A549 (cell line): ENCODE results near the gene TOPORS. TPM values are rescaled to one million over a fixed set of nuclear protein-coding genes. Genes with fewer than 3 reads are reported as not detected.

Source experiments
- ATAC-seq, 2 experiments: fragments of 200-7000 bp in 1 of 2; fragments of >200 bp in 1 of 2; cut with Nextera tagmentation in 1 of 2; cut with Tn5 transposase in 1 of 2; 3 replicates each; pipeline versions ENCODE4 v1.8.0 to v1.9.1; 2018 to 2020; ENCODE audit warnings: mild to moderate bottlenecking in 1 of 2, moderate library complexity in 1 of 2
- CTCF ChIA-PET: fragments of 300-600 bp; sonication (Branson Sonifier 250); formaldehyde crosslinking; extraction: SDS; loops from one replicate; lab custom pipeline; 2021; ENCODE audit warnings: antibody characterized with exemption, inconsistent platforms; lab: Yijun Ruan, JAX
- POLR2A ChIA-PET: fragments of 350-600 bp; formaldehyde crosslinking; extraction: SDS; loops from one replicate; lab custom pipeline; 2021; ENCODE audit warnings: antibody characterized with exemption, inconsistent platforms; lab: Yijun Ruan, JAX
- DNase-seq, 2 experiments: peaks; one replicate each; pipeline versions ENCODE4 v3.0.0 to v3.0.0-alpha.2; 2011 to 2016; ENCODE audit warnings: low read depth in 1 of 2, low spot score in 1 of 2
- FAIRE-seq: peaks from 2 replicates; lab custom pipeline; 2011; peaks lifted over from hg19 to GRCh38; lab: Jason Lieb, UNC
- H3K27ac ChIP-seq, 2 experiments: fragments of >200 bp; sonication (Bioruptor Twin); formaldehyde crosslinking; 3 replicates each; pipeline ENCODE4 v1.5.1; 2016 to 2017
- H3K4me1 ChIP-seq: fragments of >200 bp; sonication (Bioruptor Twin); formaldehyde crosslinking; 3 replicates; pipeline ENCODE4 v1.6.1; 2016
- H3K4me2 ChIP-seq: fragments of >200 bp; sonication (Bioruptor Twin); formaldehyde crosslinking; 3 replicates; pipeline ENCODE4 v1.6.1; 2016
- H3K4me3 ChIP-seq: fragments of >200 bp; sonication (Bioruptor Twin); formaldehyde crosslinking; 3 replicates; pipeline ENCODE4 v1.5.1; 2016
- H3K9me3 ChIP-seq: fragments of >200 bp; sonication (Bioruptor Twin); formaldehyde crosslinking; 3 replicates; pipeline ENCODE4 v1.6.1; 2016
- CBX8 ChIP-seq: fragments of 200-600 bp; sonication (generic); IDR thresholded peaks from 2 replicates; pipeline ENCODE4 v1.6.1; 2016
- CEBPB ChIP-seq, 2 experiments: fragments of >200 bp in 1 of 2; sonication (Bioruptor Twin) in 1 of 2; formaldehyde crosslinking in 1 of 2; IDR thresholded peaks; 2 replicates each; pipeline ENCODE4 v1.6.1; 2012 to 2016
- CHD2 ChIP-seq: fragments of 150-350 bp; IDR thresholded peaks from 2 replicates; pipeline ENCODE4 v1.6.1; 2014; ENCODE audit warnings: low read length; ENCODE audit not compliant: partially characterized antibody
- E2F6 ChIP-seq: IDR thresholded peaks from 2 replicates; pipeline ENCODE4 v1.6.1; 2012; ENCODE audit warnings: low read depth, borderline replicate concordance
- EHMT2 ChIP-seq: fragments of 200-600 bp; sonication (generic); IDR thresholded peaks from 2 replicates; pipeline ENCODE4 v1.6.1; 2016; ENCODE audit warnings: antibody characterized with exemption, low read depth, mild to moderate bottlenecking, moderate library complexity
- HOXB5 ChIP-seq: fragments of 250-450 bp; sonication (Bioruptor Pico); IDR thresholded peaks from 2 replicates; pipeline ENCODE4 v1.5.0; 2020; ENCODE audit warnings: mild to moderate bottlenecking, moderate library complexity
- JUN ChIP-seq, 2 experiments: fragments of >200 bp; sonication (Bioruptor Twin); formaldehyde crosslinking; IDR thresholded peaks; 2 replicates in 1 of 2; 3 replicates in 1 of 2; pipeline ENCODE4 v1.6.1; 2016 to 2017
- MYC ChIP-seq: IDR thresholded peaks from 2 replicates; pipeline ENCODE4 v1.6.1; 2012; ENCODE audit warnings: mild to moderate bottlenecking, inconsistent platforms, low read length, improper control_type of control experiment, borderline replicate concordance
- NR3C1 ChIP-seq: fragments of >200 bp; sonication (Bioruptor Twin); formaldehyde crosslinking; IDR thresholded peaks from 3 replicates; pipeline ENCODE4 v1.6.1; 2017
- POLR2A ChIP-seq: IDR thresholded peaks from 2 replicates; pipeline ENCODE4 v1.6.1; 2012; ENCODE audit warnings: mild to moderate bottlenecking, low read length
- RAD21 ChIP-seq, 2 experiments: fragments of >200 bp in 1 of 2; sonication (Bioruptor Twin) in 1 of 2; formaldehyde crosslinking in 1 of 2; IDR thresholded peaks in 1 of 2; conservative IDR thresholded peaks in 1 of 2; 2 replicates in 1 of 2; 3 replicates in 1 of 2; pipeline ENCODE4 v1.6.1; 2012 to 2018; ENCODE audit warnings: inconsistent platforms in 1 of 2
- RARB ChIP-seq: fragments of 250-450 bp; sonication (Bioruptor Pico); IDR thresholded peaks from 2 replicates; pipeline ENCODE4 v1.8.0; 2021; ENCODE audit warnings: mild to moderate bottlenecking, moderate library complexity
- RFX5 ChIP-seq: fragments of 450-650 bp; IDR thresholded peaks from 2 replicates; pipeline ENCODE4 v1.7.1; 2014; ENCODE audit warnings: antibody characterized with exemption, mild to moderate bottlenecking, moderate library complexity
- RNF2 ChIP-seq: fragments of 200-600 bp; sonication (generic); IDR thresholded peaks from 2 replicates; pipeline ENCODE4 v1.6.1; 2016; ENCODE audit warnings: low read depth, mild to moderate bottlenecking, antibody characterized with exemption, moderate library complexity, borderline replicate concordance
- SREBF2 ChIP-seq: fragments of 450-650 bp; IDR thresholded peaks from 2 replicates; pipeline ENCODE4 v1.6.1; 2014; ENCODE audit warnings: mild to moderate bottlenecking, moderate library complexity
- ZNF302 ChIP-seq: fragments of 250-450 bp; sonication (Bioruptor Pico); IDR thresholded peaks from 2 replicates; pipeline ENCODE4 v1.9.0; 2021; ENCODE audit warnings: inconsistent platforms, mild to moderate bottlenecking, moderate library complexity
- ZSCAN20 ChIP-seq: fragments of 250-450 bp; sonication (Bioruptor Pico); IDR thresholded peaks from 2 replicates; pipeline ENCODE4 v1.8.0; 2022; ENCODE audit warnings: mild to moderate bottlenecking, moderate library complexity
- WGBS: methylation state at CpG from one replicate; pipeline ENCODE4 v1.1.6; 2017; ENCODE audit errors: missing lambda C conversion rate; 5-methylcytosine and 5-hydroxymethylcytosine counted together
- polyA plus RNA-seq, 4 experiments: library from polyadenylated mRNA; depleted of rRNA in 3 of 4; stranded (reverse); fragments of >200 nt; fragmentation: RNase III in 1 of 4; extraction: RNeasy Plus Mini Kit Qiagen cat#74134 plus additional on column Dnase treatment in 1 of 4; gene quantifications; 2 replicates in 3 of 4; 3 replicates in 1 of 4; pipeline ENCODE4 v1.2.3, GENCODE V29; 2011 to 2017
- TF ChIP-seq, protein P1 (sequence below): fragments of 450-650 bp; IDR thresholded peaks from 2 replicates; pipeline ENCODE4 v1.6.1; 2014; ENCODE audit warnings: antibody characterized with exemption
- TF ChIP-seq, protein P2 (sequence below): fragments of 150-350 bp; IDR thresholded peaks from 2 replicates; pipeline ENCODE4 v1.6.1; 2014; ENCODE audit warnings: low read depth, mild to moderate bottlenecking, low read length
- TF ChIP-seq, protein P3 (sequence below): fragments of 250-450 bp; sonication (Bioruptor Pico); IDR thresholded peaks from 2 replicates; pipeline ENCODE4 v1.5.0; 2021; ENCODE audit warnings: mild to moderate bottlenecking, moderate library complexity, borderline replicate concordance

TOPORS gene
- polyA plus RNA-seq, 2 of the 4 experiments (the other 2 are of a cell fraction), result 18.2 to 22.2 TPM

- ATAC-seq, result no peak
- CTCF ChIA-PET, result interaction anchor here (0.8 to 1.5 kb wide), 3 partner anchors 8 to 17 kb away, joined by 3 to 8 read pairs (median 6); no protein-coding TSS in a partner anchor
- Histone ChIP-seq H3K4me3 (no peak overlapping the region), H3K4me1 (no peaks in the 10 kb centered on the region), H3K9me3 (no peaks in the 10 kb centered on the region; the same call in 2 of the 3 replicates), H3K4me2 (no peak overlapping the region), H3K27ac (no peak overlapping the region)
- no peak for DNase-seq
- POLR2A ChIA-PET, result no interaction called here
- FAIRE-seq, result no peak
- TF ChIP-seq JUN (IDR thresholded peaks at IDR 0.05) (no peak), ZNF302 (no peak), EHMT2 (no peak), MYC (no peak), POLR2A (no peak), RARB (no peak), RFX5 (no peak), SREBF2 (no peak), HOXB5 (CRISPR knock-in tag) (no peak), RNF2 (no peak)
- TF ChIP-seq, protein P1, sequence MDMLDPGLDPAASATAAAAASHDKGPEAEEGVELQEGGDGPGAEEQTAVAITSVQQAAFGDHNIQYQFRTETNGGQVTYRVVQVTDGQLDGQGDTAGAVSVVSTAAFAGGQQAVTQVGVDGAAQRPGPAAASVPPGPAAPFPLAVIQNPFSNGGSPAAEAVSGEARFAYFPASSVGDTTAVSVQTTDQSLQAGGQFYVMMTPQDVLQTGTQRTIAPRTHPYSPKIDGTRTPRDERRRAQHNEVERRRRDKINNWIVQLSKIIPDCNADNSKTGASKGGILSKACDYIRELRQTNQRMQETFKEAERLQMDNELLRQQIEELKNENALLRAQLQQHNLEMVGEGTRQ, result no peak
- TF ChIP-seq, protein P2, sequence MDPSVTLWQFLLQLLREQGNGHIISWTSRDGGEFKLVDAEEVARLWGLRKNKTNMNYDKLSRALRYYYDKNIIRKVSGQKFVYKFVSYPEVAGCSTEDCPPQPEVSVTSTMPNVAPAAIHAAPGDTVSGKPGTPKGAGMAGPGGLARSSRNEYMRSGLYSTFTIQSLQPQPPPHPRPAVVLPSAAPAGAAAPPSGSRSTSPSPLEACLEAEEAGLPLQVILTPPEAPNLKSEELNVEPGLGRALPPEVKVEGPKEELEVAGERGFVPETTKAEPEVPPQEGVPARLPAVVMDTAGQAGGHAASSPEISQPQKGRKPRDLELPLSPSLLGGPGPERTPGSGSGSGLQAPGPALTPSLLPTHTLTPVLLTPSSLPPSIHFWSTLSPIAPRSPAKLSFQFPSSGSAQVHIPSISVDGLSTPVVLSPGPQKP, result no peak
- TF ChIP-seq, protein P3, sequence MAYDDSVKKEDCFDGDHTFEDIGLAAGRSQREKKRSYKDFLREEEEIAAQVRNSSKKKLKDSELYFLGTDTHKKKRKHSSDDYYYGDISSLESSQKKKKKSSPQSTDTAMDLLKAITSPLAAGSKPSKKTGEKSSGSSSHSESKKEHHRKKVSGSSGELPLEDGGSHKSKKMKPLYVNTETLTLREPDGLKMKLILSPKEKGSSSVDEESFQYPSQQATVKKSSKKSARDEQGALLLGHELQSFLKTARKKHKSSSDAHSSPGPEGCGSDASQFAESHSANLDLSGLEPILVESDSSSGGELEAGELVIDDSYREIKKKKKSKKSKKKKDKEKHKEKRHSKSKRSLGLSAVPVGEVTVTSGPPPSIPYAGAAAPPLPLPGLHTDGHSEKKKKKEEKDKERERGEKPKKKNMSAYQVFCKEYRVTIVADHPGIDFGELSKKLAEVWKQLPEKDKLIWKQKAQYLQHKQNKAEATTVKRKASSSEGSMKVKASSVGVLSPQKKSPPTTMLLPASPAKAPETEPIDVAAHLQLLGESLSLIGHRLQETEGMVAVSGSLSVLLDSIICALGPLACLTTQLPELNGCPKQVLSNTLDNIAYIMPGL, result no peak
Measured at GRCh38 chr9:32596936-32597335, 44.5 kb upstream of the TOPORS start.

DNA sequence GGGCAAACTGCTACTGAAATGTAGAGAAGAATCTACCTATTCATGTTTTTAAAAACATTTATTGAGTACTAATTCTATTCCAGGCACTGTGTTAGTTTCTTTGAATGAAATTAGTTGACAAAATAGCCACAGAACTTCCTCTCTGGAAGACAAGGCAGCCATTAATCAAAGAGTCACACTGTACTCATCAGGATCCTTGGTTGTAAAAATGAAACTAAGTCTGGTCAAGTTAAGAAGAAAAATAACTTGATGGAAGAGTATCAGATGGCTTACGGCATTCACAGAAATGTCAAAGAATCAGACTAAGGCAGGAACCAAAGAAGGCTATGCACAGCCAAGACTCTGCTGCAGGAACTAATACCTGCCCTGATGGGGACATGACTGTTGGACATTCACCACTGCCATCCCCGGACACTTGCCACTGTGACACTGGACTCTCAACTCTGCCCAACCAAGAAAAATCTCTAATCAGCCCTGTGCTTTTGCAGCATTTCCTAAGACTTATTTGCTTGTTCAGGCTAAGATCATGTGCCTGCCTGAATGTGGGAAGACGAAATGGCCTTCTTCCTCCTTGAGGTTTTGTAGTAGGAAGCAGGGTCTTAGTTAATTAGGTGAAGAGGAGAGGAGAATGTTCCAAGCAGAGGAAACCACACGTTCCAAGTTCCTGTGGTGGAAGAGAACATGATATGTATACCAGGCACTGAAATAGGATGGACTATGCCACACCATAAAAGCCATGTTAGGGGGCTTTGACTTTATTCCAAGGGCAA is 43.9 kb upstream of the TOPORS start:
- H3K27ac ChIP-seq, result no peak overlapping the region
- H3K4me1 ChIP-seq, result no peaks in the 10 kb centered on the region
- WGBS, result 26% methylated on average over 4 of the region's 4 CpGs
- no peak for TF ChIP-seq NR3C1
- TF ChIP-seq CHD2, result no peak
- no peak for TF ChIP-seq ZSCAN20 (CRISPR knock-in tag)
- POLR2A ChIA-PET, result no interaction called here
- DNase-seq (no peak), FAIRE-seq (no peak), ATAC-seq (no peak)
- CTCF ChIA-PET, result interaction anchor here (0.8 to 1.5 kb wide), 3 partner anchors 8 to 16 kb away, joined by 3 to 8 read pairs (median 6); no protein-coding TSS in a partner anchor
- no peaks in the 10 kb centered on the region; the same call in 2 of the 3 replicates for H3K9me3 ChIP-seq
- no peak overlapping the region for H3K4me3 ChIP-seq
- H3K4me2 ChIP-seq, result no peak overlapping the region

GRCh38 chr9:32590898-32591297 is 38.5 kb upstream of the TOPORS start:
- ChIA-PET POLR2A (no interaction called here), CTCF (interaction anchor here (1.1 to 17.6 kb wide), 7 partner anchors 11 to 380 kb away, joined by 9 to 434 read pairs (median 30); partner anchors contain the start of gene TMEM215)
- no peak overlapping the region for H3K4me2 ChIP-seq
- peak overlapping the region in 1 of 2 experiments; percentile 8; a peak in 1 of 6 replicates for H3K27ac ChIP-seq
- peak in 1 of 2 experiments; percentile 43; a peak in 1 of 6 replicates for ATAC-seq
- no peaks in the 10 kb centered on the region for H3K9me3 ChIP-seq
- FAIRE-seq, result no peak
- TF ChIP-seq, protein P3, result no peak
- TF ChIP-seq E2F6, result no peak
- TF ChIP-seq RAD21 (conservative IDR thresholded peaks at IDR 0.05 in 1 of 2, IDR thresholded peaks at IDR 0.05 in 1 of 2), result no peak
- TF ChIP-seq CBX8, result no peak
- no peak for TF ChIP-seq JUN (IDR thresholded peaks at IDR 0.05)
- TF ChIP-seq CEBPB (IDR thresholded peaks at IDR 0.05), result no peak
- no peak overlapping the region for H3K4me3 ChIP-seq
- WGBS, result 0% methylated on average over 1 of the region's 1 CpG
- H3K4me1 ChIP-seq, result no peaks in the 10 kb centered on the region
- DNase-seq, result no peak
